Neural crest cell (in vitro differentiated cells): ENCODE data around the gene PHOX2A. TPM values are rescaled to one million over a fixed set of nuclear protein-coding genes. Genes with fewer than 3 reads are reported as not detected.

Experiments used
- DNase-seq: peaks from one replicate; pipeline ENCODE4 v3.0.0; 2021; ENCODE audit warnings: low read depth, mixed read lengths, low spot score
- H3K27ac Mint-ChIP-seq: one replicate; pipeline ENCODE4 v1.8.0; 2021; ENCODE audit warnings: mild to moderate bottlenecking, mixed read lengths; ENCODE audit not compliant: unreplicated experiment
- H3K27me3 Mint-ChIP-seq: 2 replicates; pipeline ENCODE4 v1.8.0; 2021; ENCODE audit warnings: low read depth, mild to moderate bottlenecking, mixed read lengths
- H3K36me3 Mint-ChIP-seq: 2 replicates; pipeline ENCODE4 v1.8.0; 2021; ENCODE audit warnings: low read depth, mild to moderate bottlenecking, mixed read lengths
- H3K4me1 Mint-ChIP-seq: 2 replicates; pipeline ENCODE4 v1.8.0; 2021; ENCODE audit warnings: mixed read lengths
- H3K4me3 Mint-ChIP-seq: one replicate; pipeline ENCODE4 v1.8.0; 2021; ENCODE audit warnings: mild to moderate bottlenecking, mixed read lengths
- H3K9me3 Mint-ChIP-seq: 2 replicates; pipeline ENCODE4 v1.8.0; 2021; ENCODE audit warnings: mixed read lengths
- CTCF ChIP-seq: fragments of 200-600 bp; sonication (generic); conservative IDR thresholded peaks from 2 replicates; pipeline ENCODE4 v1.5.0; 2021; ENCODE audit warnings: antibody characterized with exemption, mild to moderate bottlenecking
- total RNA-seq: library from RNA; stranded (reverse); gene quantifications from 2 replicates; pipeline ENCODE4 v1.2.1, GENCODE V29; 2021

The PHOX2A gene
- total RNA-seq, 1 donor from 2014 or later = 5.6 TPM

- H3K36me3 Mint-ChIP-seq = peaks cover 18% of the 10 kb centered on the region
- no peak for TF ChIP-seq CTCF
- no peak overlapping the region for H3K27ac Mint-ChIP-seq
Measured at GRCh38 chr11:72236083-72236697, 7.8 kb downstream of the PHOX2A start.

GRCh38 chr11:72235351-72236057 lies 8.5 kb downstream of the PHOX2A start:
- no peak for TF ChIP-seq CTCF
- Mint-ChIP-seq H3K9me3 (no peaks in the 10 kb centered on the region), H3K4me3 (no peak overlapping the region), H3K27ac (no peak overlapping the region), H3K27me3 (peaks cover 21% of the 10 kb centered on the region), H3K4me1 (peaks cover 20% of the 10 kb centered on the region), H3K36me3 (peaks cover 18% of the 10 kb centered on the region)
- DNase-seq = no peak

More at GRCh38 chr11:72236083-72236697, 7.8 kb downstream of the PHOX2A start:
- DNase-seq = no peak
- Mint-ChIP-seq H3K4me3 (peak overlapping the region; percentile 41), H3K9me3 (no peaks in the 10 kb centered on the region), H3K27me3 (peaks cover 27% of the 10 kb centered on the region), H3K4me1 (peaks cover 21% of the 10 kb centered on the region)

- no peak for TF ChIP-seq CTCF
- Mint-ChIP-seq H3K36me3 (peaks cover 16% of the 10 kb centered on the region), H3K27ac (peak overlapping the region; percentile 60), H3K27me3 (peaks cover 16% of the 10 kb centered on the region), H3K4me3 (peak overlapping the region; percentile 70), H3K4me1 (peaks cover 16% of the 10 kb centered on the region), H3K9me3 (no peaks in the 10 kb centered on the region)
- no peak for DNase-seq
Measured at GRCh38 chr11:72234920-72235319, 9.1 kb downstream of the PHOX2A start.

GRCh38 chr11:72234514-72234830 lies 9.5 kb downstream of the PHOX2A start:
- H3K4me1 Mint-ChIP-seq = peaks cover 15% of the 10 kb centered on the region
- H3K27me3 Mint-ChIP-seq = peaks cover 16% of the 10 kb centered on the region
- DNase-seq = no peak
- no peaks in the 10 kb centered on the region for H3K9me3 Mint-ChIP-seq
- peak overlapping the region; percentile 60 for H3K27ac Mint-ChIP-seq
- H3K36me3 Mint-ChIP-seq = peaks cover 17% of the 10 kb centered on the region
- H3K4me3 Mint-ChIP-seq = peak overlapping the region; percentile 70
- no peak for TF ChIP-seq CTCF

- Mint-ChIP-seq H3K27me3 (peaks cover 10% of the 10 kb centered on the region), H3K27ac (no peak overlapping the region), H3K36me3 (peaks cover 22% of the 10 kb centered on the region), H3K4me1 (peaks cover 15% of the 10 kb centered on the region), H3K4me3 (no peak overlapping the region), H3K9me3 (no peaks in the 10 kb centered on the region)
- DNase-seq = no peak
- no peak for TF ChIP-seq CTCF
Measured at GRCh38 chr11:72233773-72234513, 10.0 kb downstream of the PHOX2A start.
